Neutrophil (primary cell): ENCODE data around the gene UBQLN4.

ENCODE experiments used
- H3K27ac ChIP-seq: fragments of 200-600 bp; sonication (generic); 2 replicates; pipeline ENCODE4 v1.5.1; 2016; ENCODE audit warnings: mild to moderate bottlenecking, moderate library complexity
- H3K27me3 ChIP-seq: fragments of 200-600 bp; sonication (generic); 2 replicates; pipeline ENCODE4 v1.6.0; 2016; ENCODE audit warnings: mild to moderate bottlenecking
- H3K36me3 ChIP-seq: fragments of 200-600 bp; sonication (generic); 2 replicates; pipeline ENCODE4 v1.5.1; 2017
- H3K4me1 ChIP-seq, 2 experiments: fragments of 200-600 bp in 1 of 2; sonication (generic) in 1 of 2; 1 replicate in 1 of 2; 2 replicates in 1 of 2; pipeline versions ENCODE4 v1.5.1 to v1.6.1; 2013 to 2016; ENCODE audit warnings: low read depth in 1 of 2, low read length in 1 of 2, mild to moderate bottlenecking in 1 of 2, moderate library complexity in 1 of 2; ENCODE audit not compliant: control insufficient read depth in 1 of 2, insufficient read depth in 1 of 2
- H3K4me3 ChIP-seq, 2 experiments: fragments of 200-600 bp in 1 of 2; sonication (generic) in 1 of 2; 1 replicate in 1 of 2; 2 replicates in 1 of 2; pipeline ENCODE4 v1.5.1; 2013 to 2016; ENCODE audit warnings: low read depth in 1 of 2, low read length in 1 of 2, mild to moderate bottlenecking in 1 of 2, moderate library complexity in 1 of 2
- H3K9me3 ChIP-seq: fragments of 200-600 bp; sonication (generic); 2 replicates; pipeline ENCODE4 v1.5.1; 2016
- TF ChIP-seq, protein P1 (sequence below): fragments of 200-600 bp; sonication (generic); IDR thresholded peaks from 2 replicates; pipeline ENCODE4 v1.5.1; 2016; ENCODE audit warnings: antibody characterized with exemption

The UBQLN4 gene

DNA sequence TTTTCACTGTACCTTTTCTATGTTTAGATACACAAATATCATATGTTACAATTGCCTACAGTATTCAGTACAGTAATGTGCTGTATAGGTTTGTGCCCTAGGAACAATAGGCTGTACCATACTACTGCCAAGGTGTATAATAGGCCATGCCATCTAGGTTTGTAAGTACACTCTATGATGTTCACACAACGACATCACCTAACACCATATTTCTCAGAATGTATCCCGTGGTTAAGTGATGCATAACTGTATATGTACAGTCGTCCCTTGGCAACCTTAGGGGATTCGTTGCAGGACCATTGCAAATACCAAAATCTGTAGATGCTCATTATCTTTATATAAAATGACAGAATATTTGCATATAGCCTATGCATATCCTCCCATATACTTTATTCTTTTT is 27.0 kb downstream of the UBQLN4 start:
- H3K27me3 ChIP-seq = peaks cover 17% of the 10 kb centered on the region
- H3K36me3 ChIP-seq = no peaks in the 10 kb centered on the region
- no peaks in the 10 kb centered on the region for H3K9me3 ChIP-seq
- TF ChIP-seq, protein P1, sequence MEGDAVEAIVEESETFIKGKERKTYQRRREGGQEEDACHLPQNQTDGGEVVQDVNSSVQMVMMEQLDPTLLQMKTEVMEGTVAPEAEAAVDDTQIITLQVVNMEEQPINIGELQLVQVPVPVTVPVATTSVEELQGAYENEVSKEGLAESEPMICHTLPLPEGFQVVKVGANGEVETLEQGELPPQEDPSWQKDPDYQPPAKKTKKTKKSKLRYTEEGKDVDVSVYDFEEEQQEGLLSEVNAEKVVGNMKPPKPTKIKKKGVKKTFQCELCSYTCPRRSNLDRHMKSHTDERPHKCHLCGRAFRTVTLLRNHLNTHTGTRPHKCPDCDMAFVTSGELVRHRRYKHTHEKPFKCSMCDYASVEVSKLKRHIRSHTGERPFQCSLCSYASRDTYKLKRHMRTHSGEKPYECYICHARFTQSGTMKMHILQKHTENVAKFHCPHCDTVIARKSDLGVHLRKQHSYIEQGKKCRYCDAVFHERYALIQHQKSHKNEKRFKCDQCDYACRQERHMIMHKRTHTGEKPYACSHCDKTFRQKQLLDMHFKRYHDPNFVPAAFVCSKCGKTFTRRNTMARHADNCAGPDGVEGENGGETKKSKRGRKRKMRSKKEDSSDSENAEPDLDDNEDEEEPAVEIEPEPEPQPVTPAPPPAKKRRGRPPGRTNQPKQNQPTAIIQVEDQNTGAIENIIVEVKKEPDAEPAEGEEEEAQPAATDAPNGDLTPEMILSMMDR = no peak
- no peak overlapping the region for H3K4me3 ChIP-seq
- H3K27ac ChIP-seq = no peak overlapping the region
- H3K4me1 ChIP-seq = no peaks in the 10 kb centered on the region

DNA sequence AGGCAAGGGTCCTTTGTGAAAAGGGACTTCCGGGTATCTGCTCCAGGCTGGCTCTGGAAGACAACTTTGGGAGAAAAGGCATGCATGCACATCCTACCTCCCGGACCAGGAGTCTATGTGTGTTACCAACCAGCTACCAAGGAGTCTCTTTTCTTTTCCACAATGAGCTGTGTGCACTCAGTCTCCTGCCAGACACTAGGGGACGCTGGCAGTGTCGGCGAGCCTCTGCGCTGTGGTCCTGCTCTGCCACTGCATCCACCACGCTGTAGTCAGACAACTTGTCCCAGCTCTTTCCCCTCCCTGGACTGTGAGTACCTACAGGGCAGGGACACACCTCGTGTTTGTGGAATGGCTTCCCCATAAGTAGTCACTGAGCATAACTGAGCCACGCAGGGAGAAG is 27.7 kb downstream of the UBQLN4 start:
- Histone ChIP-seq H3K9me3 (no peaks in the 10 kb centered on the region), H3K27ac (no peak overlapping the region), H3K4me1 (peaks cover 2 to 3% of the 10 kb centered on the region in 2 experiments), H3K27me3 (peaks cover 17% of the 10 kb centered on the region), H3K4me3 (no peak overlapping the region), H3K36me3 (no peaks in the 10 kb centered on the region)
- TF ChIP-seq, protein P1 = no peak

DNA sequence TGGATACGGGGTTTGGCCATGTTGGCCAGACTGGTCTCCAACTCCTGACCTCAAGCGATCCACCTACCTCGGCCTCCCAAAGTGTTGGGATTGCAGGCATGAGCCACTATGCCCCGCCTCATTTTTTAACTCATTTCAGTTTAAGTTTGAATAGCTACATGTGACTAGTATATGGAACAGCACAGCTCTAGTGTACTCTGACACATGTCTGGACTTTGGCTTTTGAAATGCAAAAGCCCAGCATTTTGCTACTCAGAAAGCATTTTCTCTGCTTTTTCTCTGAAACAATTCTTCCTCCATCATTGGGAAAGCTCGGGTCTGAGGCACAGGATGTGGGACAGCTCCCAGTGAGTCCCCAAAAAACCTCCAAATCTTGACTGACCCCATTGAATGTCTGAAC is 28.8 kb downstream of the UBQLN4 start:
- no peak overlapping the region for H3K4me3 ChIP-seq
- TF ChIP-seq, protein P1 = no peak
- peaks cover 9 to 11% of the 10 kb centered on the region in 2 experiments for H3K4me1 ChIP-seq
- no peak overlapping the region for H3K27ac ChIP-seq
- no peaks in the 10 kb centered on the region for H3K9me3 ChIP-seq
- peaks cover 17% of the 10 kb centered on the region for H3K27me3 ChIP-seq
- H3K36me3 ChIP-seq = no peaks in the 10 kb centered on the region

DNA sequence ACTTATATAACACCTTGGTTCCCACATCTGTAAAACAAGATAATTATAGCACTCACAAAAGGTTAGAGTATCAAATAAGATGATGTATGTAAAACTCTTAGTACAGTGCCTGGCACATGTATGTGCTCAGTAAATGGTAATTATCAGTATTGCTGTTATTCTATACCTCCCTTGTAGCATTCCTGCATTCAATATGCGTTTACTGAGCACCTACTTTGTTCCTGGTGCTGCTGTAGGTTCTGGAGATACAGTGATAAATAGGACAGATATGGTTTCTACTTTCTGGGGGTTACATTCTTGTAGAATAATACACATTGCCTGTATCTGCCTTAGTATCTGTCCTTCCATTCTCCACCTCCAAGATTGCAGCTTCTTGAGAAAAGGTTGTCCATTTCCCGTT is 31.6 kb downstream of the UBQLN4 start:
- no peak overlapping the region for H3K27ac ChIP-seq
- no peak overlapping the region for H3K4me3 ChIP-seq
- H3K27me3 ChIP-seq = peaks cover 17% of the 10 kb centered on the region
- no peaks in the 10 kb centered on the region for H3K9me3 ChIP-seq
- TF ChIP-seq, protein P1 = no peak
- H3K36me3 ChIP-seq = peaks cover 22% of the 10 kb centered on the region
- peaks cover 21 to 22% of the 10 kb centered on the region in 2 experiments for H3K4me1 ChIP-seq

DNA sequence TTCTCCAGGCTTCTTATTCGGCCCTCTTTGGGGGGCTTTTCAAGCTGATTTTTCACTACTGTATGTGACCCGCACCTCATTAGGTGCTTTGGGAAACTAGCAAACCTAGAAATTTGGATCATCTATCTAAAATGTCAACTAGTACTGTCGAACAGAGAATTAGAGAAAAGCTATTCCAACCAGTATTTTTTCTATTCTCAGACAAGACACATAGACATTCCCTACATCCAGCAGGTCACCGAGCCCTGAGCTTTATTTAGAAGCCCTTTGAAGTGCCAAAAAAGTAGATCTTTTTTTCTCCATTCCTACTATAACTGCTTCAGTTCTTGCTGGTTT is 32.5 kb downstream of the UBQLN4 start:
- Histone ChIP-seq H3K9me3 (no peaks in the 10 kb centered on the region), H3K36me3 (peaks cover 31% of the 10 kb centered on the region), H3K4me1 (peaks cover 21 to 22% of the 10 kb centered on the region in 2 experiments), H3K27me3 (peaks cover 14% of the 10 kb centered on the region), H3K4me3 (peak overlapping the region; percentile 73 to 93), H3K27ac (peak overlapping the region; percentile 87)
- TF ChIP-seq, protein P1 = no peak
